Measurements from ENCODE around the gene AVEN. TPM values are rescaled to one million over a fixed set of nuclear protein-coding genes. Genes with fewer than 3 reads are reported as not detected.

The AVEN gene
- total and polyA plus RNA-seq, 2 experiments from 2014 or later, result 7.7 to 10.3 TPM

DNA sequence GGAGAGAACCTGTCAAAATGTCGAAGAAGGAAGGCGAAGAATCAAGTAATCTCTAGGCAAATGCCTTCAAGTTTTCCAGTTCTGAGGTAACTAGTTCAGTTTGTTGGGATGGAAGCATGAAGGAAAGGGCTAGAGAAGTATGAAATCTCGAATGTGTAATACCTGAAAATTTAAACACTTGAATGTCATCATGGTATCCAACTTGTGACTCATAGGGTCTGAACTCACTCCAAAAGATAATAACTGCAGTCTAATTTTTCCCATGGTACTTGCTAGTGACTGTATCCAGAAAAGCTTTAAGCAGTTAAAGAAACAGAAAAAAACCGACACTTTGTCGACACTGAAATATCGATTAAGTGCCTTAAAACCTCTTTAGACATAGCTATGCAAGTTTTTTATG is 173.6 kb downstream of the AVEN start:
- no peak for ATAC-seq
- H3K36me3 ChIP-seq (ENCODE audit: insufficient read depth), result no peaks in the 10 kb centered on the region
- no peaks in the 10 kb centered on the region for H3F3A ChIP-seq (replicated peaks; ENCODE audit: low read depth)
- no peaks in the 10 kb centered on the region for H4K20me1 ChIP-seq (replicated peaks; ENCODE audit: insufficient read depth)
- peaks cover 2% of the 10 kb centered on the region for H3K27me3 Mint-ChIP-seq (ENCODE audit: insufficient read depth, low read depth, poor library complexity)
- TF ChIP-seq EZH2 (IDR thresholded peaks at IDR 0.05; ENCODE audit: low read depth, unreplicated experiment) (no peak), CREB1 (CRISPR knock-in tag; IDR thresholded peaks at IDR 0.05; ENCODE audit: low read depth) (no peak), STAT1 (IDR thresholded peaks at IDR 0.05; ENCODE audit: unreplicated experiment) (no peak), ZNF331 (CRISPR knock-in tag; IDR thresholded peaks at IDR 0.05; ENCODE audit: low read depth) (no peak), NANOG (IDR thresholded peaks at IDR 0.05; ENCODE audit: borderline replicate concordance) (no peak), REST (IDR thresholded peaks at IDR 0.05; ENCODE audit: unreplicated experiment) (no peak), JUNB (IDR thresholded peaks at IDR 0.05; ENCODE audit: unreplicated experiment) (no peak), EZH2phosphoT487 (IDR thresholded peaks at IDR 0.05; ENCODE audit: unreplicated experiment) (no peak), ZNF462 (CRISPR knock-in tag; IDR thresholded peaks at IDR 0.05) (no peak), POLR2AphosphoS5 (IDR thresholded peaks at IDR 0.05; ENCODE audit: low read depth) (no peak), ZNF114 (CRISPR knock-in tag; IDR thresholded peaks at IDR 0.05) (no peak)
- TF ChIP-seq, protein P1, sequence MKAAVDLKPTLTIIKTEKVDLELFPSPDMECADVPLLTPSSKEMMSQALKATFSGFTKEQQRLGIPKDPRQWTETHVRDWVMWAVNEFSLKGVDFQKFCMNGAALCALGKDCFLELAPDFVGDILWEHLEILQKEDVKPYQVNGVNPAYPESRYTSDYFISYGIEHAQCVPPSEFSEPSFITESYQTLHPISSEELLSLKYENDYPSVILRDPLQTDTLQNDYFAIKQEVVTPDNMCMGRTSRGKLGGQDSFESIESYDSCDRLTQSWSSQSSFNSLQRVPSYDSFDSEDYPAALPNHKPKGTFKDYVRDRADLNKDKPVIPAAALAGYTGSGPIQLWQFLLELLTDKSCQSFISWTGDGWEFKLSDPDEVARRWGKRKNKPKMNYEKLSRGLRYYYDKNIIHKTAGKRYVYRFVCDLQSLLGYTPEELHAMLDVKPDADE (IDR thresholded peaks at IDR 0.05), result no peak
- TF ChIP-seq, protein P2, sequence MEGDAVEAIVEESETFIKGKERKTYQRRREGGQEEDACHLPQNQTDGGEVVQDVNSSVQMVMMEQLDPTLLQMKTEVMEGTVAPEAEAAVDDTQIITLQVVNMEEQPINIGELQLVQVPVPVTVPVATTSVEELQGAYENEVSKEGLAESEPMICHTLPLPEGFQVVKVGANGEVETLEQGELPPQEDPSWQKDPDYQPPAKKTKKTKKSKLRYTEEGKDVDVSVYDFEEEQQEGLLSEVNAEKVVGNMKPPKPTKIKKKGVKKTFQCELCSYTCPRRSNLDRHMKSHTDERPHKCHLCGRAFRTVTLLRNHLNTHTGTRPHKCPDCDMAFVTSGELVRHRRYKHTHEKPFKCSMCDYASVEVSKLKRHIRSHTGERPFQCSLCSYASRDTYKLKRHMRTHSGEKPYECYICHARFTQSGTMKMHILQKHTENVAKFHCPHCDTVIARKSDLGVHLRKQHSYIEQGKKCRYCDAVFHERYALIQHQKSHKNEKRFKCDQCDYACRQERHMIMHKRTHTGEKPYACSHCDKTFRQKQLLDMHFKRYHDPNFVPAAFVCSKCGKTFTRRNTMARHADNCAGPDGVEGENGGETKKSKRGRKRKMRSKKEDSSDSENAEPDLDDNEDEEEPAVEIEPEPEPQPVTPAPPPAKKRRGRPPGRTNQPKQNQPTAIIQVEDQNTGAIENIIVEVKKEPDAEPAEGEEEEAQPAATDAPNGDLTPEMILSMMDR (conservative IDR thresholded peaks at IDR 0.05; ENCODE audit: low read depth in 2 of 2), result no peak
- DNase-seq (ENCODE audit: low spot score), result no peak
- no peak overlapping the region for H2AFZ ChIP-seq
- H3K27ac Mint-ChIP-seq, result no peak overlapping the region
- no peak overlapping the region for H3K4me3 Mint-ChIP-seq
- no peaks in the 10 kb centered on the region for H3K27me3 ChIP-seq (ENCODE audit: insufficient read depth)
- no peaks in the 10 kb centered on the region for H3K9me3 Mint-ChIP-seq
- H3K4me1 Mint-ChIP-seq, result peaks cover 13% of the 10 kb centered on the region; the same call in 2 of the 3 replicates
- no peak overlapping the region for H3K4me2 ChIP-seq
- no peaks in the 10 kb centered on the region for H3K79me2 ChIP-seq (replicated peaks; ENCODE audit: insufficient read depth)
- H3K36me3 Mint-ChIP-seq (ENCODE audit: low read depth), result no peaks in the 10 kb centered on the region; the same call in 1 of the 3 replicates
- H3K9me2 ChIP-seq (ENCODE audit: insufficient read depth), result peaks cover 4% of the 10 kb centered on the region; the same call in 1 of the 2 replicates
- 0 out of 2 replicates have a peak, but pooled peaks cover 6% of the 10 kb centered on the region for H3K4me1 ChIP-seq (ENCODE audit: insufficient read depth)
- no peak overlapping the region for H3K4me3 ChIP-seq
- H3K27ac ChIP-seq (ENCODE audit: low read depth), result no peak overlapping the region

Measured in GM23338 (cell line).